ENCODE results near the gene PPP1R9A. TPM values are rescaled to one million over a fixed set of nuclear protein-coding genes. Genes with fewer than 3 reads are reported as not detected.

Gene PPP1R9A
- total RNA-seq, 1 experiment from 2014 or later, result 5.9 TPM

DNA sequence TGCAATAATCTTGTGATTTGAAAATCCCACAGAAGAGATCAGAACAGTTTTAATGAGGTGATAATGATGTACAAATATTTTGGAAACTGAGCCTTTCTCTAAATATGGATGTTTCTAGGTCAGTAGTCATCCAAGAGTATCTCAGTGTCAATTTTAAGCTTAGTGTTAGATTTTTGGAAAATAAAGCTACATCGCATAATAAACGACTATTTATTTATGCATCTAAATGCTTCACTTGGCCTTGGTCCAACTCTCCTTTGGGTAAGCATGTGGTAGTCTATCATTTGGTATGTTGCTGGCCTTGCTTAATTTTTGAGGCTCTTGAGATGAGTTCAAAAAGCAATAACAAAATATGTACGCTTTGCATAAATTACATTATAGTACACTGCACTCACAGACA lies 5.4 kb upstream of the PPP1R9A start:
- ATAC-seq (no peak), DNase-seq (no peak)
- Histone ChIP-seq H3K9ac (ENCODE audit: low read length) (no peak overlapping the region), H3K4me1 (ENCODE audit: insufficient read depth, low read length) (no peaks in the 10 kb centered on the region), H2AFZ (ENCODE audit: low read length) (no peak overlapping the region), H3K4me2 (ENCODE audit: low read length) (no peak overlapping the region), H4K20me1 (ENCODE audit: low read length) (no peaks in the 10 kb centered on the region), H3K27ac (ENCODE audit: low read length) (no peak overlapping the region), H3K79me2 (ENCODE audit: low read length) (no peaks in the 10 kb centered on the region), H3K9me3 (ENCODE audit: low read length) (no peaks in the 10 kb centered on the region), H3K36me3 (ENCODE audit: low read depth, low read length) (no peaks in the 10 kb centered on the region), H3K4me3 (ENCODE audit: low read length) (no peak overlapping the region), H3K9me2 (replicated peaks; ENCODE audit: low read length) (no peaks in the 10 kb centered on the region), H3K27me3 (ENCODE audit: low read length) (no peaks in the 10 kb centered on the region), H3F3A (ENCODE audit: low read length, unreplicated experiment) (no peaks in the 10 kb centered on the region)
- intact Hi-C loops (cut with micrococcal nuclease), result loop anchor here (10.0 kb wide), 2 partner anchors 457 to 573 kb away; no protein-coding TSS in a partner anchor
- BruUV-seq (replicated peaks), result no TSS peak
- ChIA-PET POLR2A (ENCODE audit: unreplicated experiment) (no interaction called here), CTCF (no interaction called here)
- TF ChIP-seq EZH2phosphoT487 (IDR thresholded peaks at IDR 0.05; ENCODE audit: borderline replicate concordance, low read length) (no peak), EZH2 (IDR thresholded peaks at IDR 0.05; ENCODE audit: low read length, unreplicated experiment) (no peak)
- TF ChIP-seq, protein P1, sequence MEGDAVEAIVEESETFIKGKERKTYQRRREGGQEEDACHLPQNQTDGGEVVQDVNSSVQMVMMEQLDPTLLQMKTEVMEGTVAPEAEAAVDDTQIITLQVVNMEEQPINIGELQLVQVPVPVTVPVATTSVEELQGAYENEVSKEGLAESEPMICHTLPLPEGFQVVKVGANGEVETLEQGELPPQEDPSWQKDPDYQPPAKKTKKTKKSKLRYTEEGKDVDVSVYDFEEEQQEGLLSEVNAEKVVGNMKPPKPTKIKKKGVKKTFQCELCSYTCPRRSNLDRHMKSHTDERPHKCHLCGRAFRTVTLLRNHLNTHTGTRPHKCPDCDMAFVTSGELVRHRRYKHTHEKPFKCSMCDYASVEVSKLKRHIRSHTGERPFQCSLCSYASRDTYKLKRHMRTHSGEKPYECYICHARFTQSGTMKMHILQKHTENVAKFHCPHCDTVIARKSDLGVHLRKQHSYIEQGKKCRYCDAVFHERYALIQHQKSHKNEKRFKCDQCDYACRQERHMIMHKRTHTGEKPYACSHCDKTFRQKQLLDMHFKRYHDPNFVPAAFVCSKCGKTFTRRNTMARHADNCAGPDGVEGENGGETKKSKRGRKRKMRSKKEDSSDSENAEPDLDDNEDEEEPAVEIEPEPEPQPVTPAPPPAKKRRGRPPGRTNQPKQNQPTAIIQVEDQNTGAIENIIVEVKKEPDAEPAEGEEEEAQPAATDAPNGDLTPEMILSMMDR (conservative IDR thresholded peaks at IDR 0.05; ENCODE audit: low read depth, low read length), result no peak

DNA sequence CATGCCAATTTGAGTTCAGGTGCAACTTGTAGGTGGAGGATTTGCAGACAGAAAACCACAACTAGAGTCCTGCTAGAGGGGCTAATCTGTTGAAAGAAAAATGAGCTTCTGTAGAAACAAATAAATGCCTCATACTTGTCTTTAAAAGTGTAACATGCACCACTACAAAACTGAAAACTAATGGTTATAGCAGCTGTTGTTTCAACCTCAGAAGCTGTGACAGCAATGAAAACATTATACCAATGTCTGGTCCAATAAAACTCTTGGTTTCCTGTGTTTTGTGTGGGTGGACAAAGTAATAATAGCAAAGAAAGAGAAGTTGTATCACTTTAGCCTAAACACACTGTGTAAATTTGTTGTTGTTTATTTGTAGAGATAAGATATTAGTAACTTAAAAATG lies 3.4 kb upstream of the PPP1R9A start:
- POLR2A ChIA-PET (ENCODE audit: unreplicated experiment), result no interaction called here

DNA sequence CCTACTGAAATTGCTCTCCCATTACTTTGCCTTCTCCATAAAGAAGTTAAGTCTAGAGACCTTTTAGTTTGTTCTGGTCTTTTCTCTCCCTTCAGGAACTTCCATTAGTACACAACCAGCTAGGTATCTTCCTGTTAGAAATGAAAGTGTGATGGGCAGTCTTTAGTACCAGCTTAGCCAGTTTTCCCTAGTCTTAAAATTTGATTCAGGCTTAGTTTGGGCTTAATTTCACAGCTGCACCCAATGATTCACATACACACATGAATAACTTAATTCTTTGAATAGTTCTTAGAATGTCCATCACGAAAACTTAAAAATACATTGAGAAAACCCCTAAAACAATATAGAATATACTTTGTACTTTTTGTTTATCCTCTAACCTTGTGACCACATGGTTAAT lies 2.4 kb upstream of the PPP1R9A start:
- H3K27me3 ChIP-seq (ENCODE audit: low read length), result no peaks in the 10 kb centered on the region
- TF ChIP-seq EZH2phosphoT487 (IDR thresholded peaks at IDR 0.05; ENCODE audit: borderline replicate concordance, low read length), result no peak
- no peak for TF ChIP-seq EZH2 (IDR thresholded peaks at IDR 0.05; ENCODE audit: low read length, unreplicated experiment)
- TF ChIP-seq, protein P1 (conservative IDR thresholded peaks at IDR 0.05; ENCODE audit: low read depth, low read length), result no peak

More for the DNA sequence above, 3.4 kb upstream of the PPP1R9A start:
- TF ChIP-seq EZH2phosphoT487 (IDR thresholded peaks at IDR 0.05; ENCODE audit: borderline replicate concordance, low read length) (no peak), EZH2 (IDR thresholded peaks at IDR 0.05; ENCODE audit: low read length, unreplicated experiment) (no peak)
- TF ChIP-seq, protein P1 (conservative IDR thresholded peaks at IDR 0.05; ENCODE audit: low read depth, low read length), result no peak
- Histone ChIP-seq H4K20me1 (ENCODE audit: low read length) (no peaks in the 10 kb centered on the region), H3K9ac (ENCODE audit: low read length) (no peak overlapping the region), H3K9me2 (replicated peaks; ENCODE audit: low read length) (no peaks in the 10 kb centered on the region), H3K79me2 (ENCODE audit: low read length) (0 out of 2 replicates have a peak, but pooled peaks cover 4% of the 10 kb centered on the region), H3F3A (ENCODE audit: low read length, unreplicated experiment) (no peaks in the 10 kb centered on the region), H3K4me2 (ENCODE audit: low read length) (no peak overlapping the region), H3K27ac (ENCODE audit: low read length) (no peak overlapping the region), H3K4me1 (ENCODE audit: insufficient read depth, low read length) (peaks cover 7% of the 10 kb centered on the region), H3K27me3 (ENCODE audit: low read length) (no peaks in the 10 kb centered on the region), H3K9me3 (ENCODE audit: low read length) (no peaks in the 10 kb centered on the region), H2AFZ (ENCODE audit: low read length) (no peak overlapping the region), H3K4me3 (ENCODE audit: low read length) (no peak overlapping the region), H3K36me3 (ENCODE audit: low read depth, low read length) (no peaks in the 10 kb centered on the region)
- no TSS peak for BruUV-seq (replicated peaks)
- no peak for ATAC-seq
- intact Hi-C loops (cut with micrococcal nuclease), result loop anchor here (10.0 kb wide), 2 partner anchors 459 to 571 kb away; no protein-coding TSS in a partner anchor
- DNase-seq, result no peak
- CTCF ChIA-PET, result interaction anchor here (0.6 kb wide), 1 partner anchor 23 kb away, joined by 3 read pairs; no protein-coding TSS in a partner anchor

More for the DNA sequence above, 2.4 kb upstream of the PPP1R9A start:
- intact Hi-C loops (cut with micrococcal nuclease), result loop anchor here (5.0 to 10.0 kb wide), 3 partner anchors 197 to 570 kb away; no protein-coding TSS in a partner anchor
- Histone ChIP-seq H2AFZ (ENCODE audit: low read length) (no peak overlapping the region), H3K4me2 (ENCODE audit: low read length) (no peak overlapping the region), H3K9me2 (replicated peaks; ENCODE audit: low read length) (no peaks in the 10 kb centered on the region), H3K79me2 (ENCODE audit: low read length) (0 out of 2 replicates have a peak, but pooled peaks cover 8% of the 10 kb centered on the region), H3K4me3 (ENCODE audit: low read length) (no peak overlapping the region), H3K36me3 (ENCODE audit: low read depth, low read length) (no peaks in the 10 kb centered on the region), H3K4me1 (ENCODE audit: insufficient read depth, low read length) (peaks cover 10% of the 10 kb centered on the region), H3F3A (ENCODE audit: low read length, unreplicated experiment) (no peaks in the 10 kb centered on the region), H3K9me3 (ENCODE audit: low read length) (no peaks in the 10 kb centered on the region), H3K27ac (ENCODE audit: low read length) (no peak overlapping the region), H3K9ac (ENCODE audit: low read length) (no peak overlapping the region), H4K20me1 (ENCODE audit: low read length) (no peaks in the 10 kb centered on the region)
- DNase-seq, result no peak
- ChIA-PET POLR2A (ENCODE audit: unreplicated experiment) (no interaction called here), CTCF (no interaction called here)
- ATAC-seq, result no peak
- BruUV-seq (replicated peaks), result no TSS peak

All from PC-3 (cell line).